Hepatocyte (in vitro differentiated cells): Measurements from ENCODE around the gene RASSF8.

Experiments used
- CTCF ChIP-seq: fragments of 200-600 bp; sonication (generic); IDR thresholded peaks from 2 replicates; pipeline ENCODE4 v1.5.1; 2016; ENCODE audit warnings: antibody characterized with exemption, mild to moderate bottlenecking; ENCODE audit not compliant: poor library complexity
- EZH2 ChIP-seq: fragments of 200-600 bp; sonication (generic); IDR thresholded peaks from 2 replicates; pipeline ENCODE4 v1.6.1; 2016; ENCODE audit warnings: antibody characterized with exemption, mild to moderate bottlenecking, borderline replicate concordance
- EZH2phosphoT487 ChIP-seq: fragments of 200-600 bp; sonication (generic); IDR thresholded peaks from one replicate; pipeline ENCODE4 v1.6.1; 2018; ENCODE audit warnings: antibody characterized with exemption, mild to moderate bottlenecking, low read depth, moderate library complexity; ENCODE audit not compliant: unreplicated experiment, severe bottlenecking

GRCh38 chr12:26095186-26095585, 136.7 kb downstream of the RASSF8 start:
- TF ChIP-seq CTCF (no peak), EZH2 (no peak), EZH2phosphoT487 (no peak)
